Measurements from ENCODE around the gene ANKRD6.
A peak's percentile ranks its signal among the peaks of the same experiment; 100 is the strongest.
"Not testable (repeated sequence)": the region's sequence is repeated elsewhere in the genome, so short reads cannot be mapped to it uniquely, and the experiment has no call there.

ANKRD6 gene

DNA sequence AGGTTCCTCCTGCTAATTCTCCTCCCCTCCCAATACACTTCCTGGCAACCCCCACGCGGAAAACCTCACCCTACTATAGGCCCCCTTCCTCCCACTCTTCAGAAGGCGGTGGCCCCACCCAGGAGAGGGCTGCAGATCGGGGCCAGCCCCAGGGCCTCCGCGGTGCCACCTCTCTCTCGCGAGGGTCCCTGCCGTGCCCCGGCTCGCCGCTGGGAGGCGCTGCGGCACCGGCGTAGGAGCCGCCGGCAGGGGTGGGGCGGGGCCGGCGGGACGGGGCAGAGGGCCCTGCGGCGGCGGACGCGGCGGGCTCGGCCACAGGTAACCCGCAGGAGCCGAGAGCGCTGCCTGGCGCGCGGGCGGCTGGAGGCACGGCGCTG is at the start of gene ANKRD6:
Gene ANKRD6 (plus strand): TSS at position 278 of the 377 bp plus-strand sequence. CDS start 133,825 bp downstream, outside the sequence.
- peak; percentile 77 for DNase-seq

DNA sequence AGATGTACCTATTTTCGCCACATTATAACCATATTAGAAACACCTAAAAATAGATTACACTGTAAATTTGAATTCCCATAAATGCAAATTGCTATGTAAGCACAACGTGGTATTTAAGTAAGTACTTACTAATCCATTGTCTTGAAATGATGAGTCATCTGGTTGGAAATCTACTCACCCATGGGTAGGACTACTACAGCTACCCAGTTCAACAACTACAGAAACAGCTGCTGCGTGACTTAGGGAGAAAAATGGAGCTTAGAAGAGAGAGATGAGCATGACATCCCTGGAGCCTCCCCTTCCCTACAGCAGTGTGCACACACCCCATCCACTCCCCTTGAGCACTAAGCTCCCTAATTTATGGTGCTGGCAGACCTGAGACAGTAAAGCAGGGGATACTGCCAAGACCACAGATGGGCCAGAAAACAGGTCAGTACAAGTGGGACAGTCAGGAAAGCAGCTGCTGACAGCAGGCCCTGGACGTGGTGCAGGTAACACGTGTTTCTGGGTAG is 47.7 kb upstream of the ANKRD6 start:
- DNase-seq: peak; percentile 19

DNA sequence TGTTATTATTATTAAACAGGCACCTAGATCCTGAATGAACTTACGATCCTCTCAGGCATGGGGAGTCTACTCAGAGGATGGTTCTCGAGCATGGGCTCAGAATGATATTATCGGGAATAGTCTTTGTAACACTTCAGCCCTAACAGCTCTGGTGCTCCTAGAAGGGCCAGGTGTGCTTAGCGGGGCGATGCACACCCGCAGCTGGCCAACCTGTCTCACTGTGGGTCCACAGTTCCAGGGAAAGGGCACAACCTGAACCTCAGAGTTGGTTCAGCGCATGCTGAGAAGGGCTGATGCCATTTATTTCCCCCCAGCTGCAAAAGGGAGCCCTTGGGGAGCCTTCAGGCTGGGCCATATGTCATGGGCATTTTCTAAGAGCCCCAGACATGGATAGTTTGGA is 47.1 kb upstream of the ANKRD6 start:
- no peak for DNase-seq

DNA sequence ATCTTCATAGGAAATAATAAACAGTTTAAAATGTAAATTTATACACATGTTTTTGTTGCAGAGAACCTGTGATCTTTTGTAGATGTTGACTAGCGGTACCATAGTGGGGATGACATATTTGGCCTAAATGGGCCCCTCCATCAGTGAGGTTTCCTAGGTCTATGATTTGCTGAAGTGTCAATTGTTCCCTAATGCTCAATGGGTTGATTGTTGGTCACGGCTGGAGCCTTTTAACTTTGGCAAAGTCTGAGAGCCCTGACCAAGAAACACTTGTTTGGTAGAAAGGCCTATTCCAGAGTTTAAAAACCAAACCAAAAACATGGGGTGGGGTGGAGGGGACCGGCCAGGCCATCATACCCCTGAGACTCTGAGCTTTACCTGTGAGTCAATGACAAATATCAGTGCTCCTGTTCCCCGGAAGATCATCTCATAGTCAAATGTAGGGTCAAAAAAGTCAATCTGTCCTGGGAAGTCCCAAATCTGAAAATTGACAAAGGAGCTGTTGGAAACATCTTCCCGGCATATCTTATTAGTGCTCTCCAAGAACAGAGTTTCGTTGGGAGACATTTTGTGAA is 45.9 kb upstream of the ANKRD6 start:
- no peak for DNase-seq

DNA sequence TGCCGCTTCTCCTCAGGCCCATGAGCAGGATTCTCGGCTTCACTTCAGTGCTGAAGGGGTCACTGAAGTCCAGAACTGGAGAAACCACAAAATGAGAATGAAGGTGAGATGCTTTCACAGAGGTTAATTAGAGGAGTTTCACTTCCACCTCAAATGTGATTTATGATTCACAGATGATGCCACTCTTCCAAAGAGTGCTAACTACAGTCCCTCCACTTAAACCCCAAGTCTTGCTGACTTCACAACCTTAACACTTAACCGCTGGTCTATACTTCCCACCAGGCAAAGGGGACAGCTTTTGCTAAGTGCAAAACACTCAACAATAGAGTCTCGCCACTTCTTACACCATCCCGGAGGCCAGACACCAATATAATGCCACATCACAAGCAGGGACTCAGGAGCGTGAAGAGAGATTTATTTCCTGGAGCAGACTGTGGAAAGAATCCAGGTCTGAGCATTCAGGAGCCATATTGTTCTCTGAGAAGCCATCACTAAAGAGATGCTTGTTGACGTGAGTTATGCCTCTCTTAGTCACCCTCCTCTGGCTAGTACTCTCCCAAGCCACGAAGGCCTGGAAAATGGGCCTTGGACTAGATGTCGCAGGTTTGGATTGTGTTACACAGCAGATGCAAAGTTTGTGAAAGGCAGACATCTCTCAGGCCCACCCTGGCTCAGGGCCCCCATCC is 45.3 kb upstream of the ANKRD6 start:
- DNase-seq: no peak

DNA sequence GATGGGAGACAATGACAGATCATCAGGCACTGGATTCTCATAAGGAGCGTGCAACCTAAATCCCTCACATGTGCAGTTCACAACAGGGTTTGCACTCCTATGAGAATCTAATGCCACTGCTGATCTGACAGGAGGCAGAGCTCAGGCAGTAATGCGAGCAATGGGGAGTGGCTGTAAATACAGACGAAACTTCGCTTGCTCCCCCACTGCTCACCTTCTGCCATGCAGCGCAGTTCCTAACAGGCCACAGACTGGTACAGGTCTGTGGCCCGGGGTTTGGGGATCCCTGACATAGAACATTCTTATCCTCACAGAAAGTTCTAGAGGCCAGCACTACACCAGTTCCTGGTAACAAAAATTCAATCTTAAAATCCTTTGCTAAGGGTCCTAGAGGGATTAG is 44.1 kb upstream of the ANKRD6 start:
- DNase-seq: no peak

DNA sequence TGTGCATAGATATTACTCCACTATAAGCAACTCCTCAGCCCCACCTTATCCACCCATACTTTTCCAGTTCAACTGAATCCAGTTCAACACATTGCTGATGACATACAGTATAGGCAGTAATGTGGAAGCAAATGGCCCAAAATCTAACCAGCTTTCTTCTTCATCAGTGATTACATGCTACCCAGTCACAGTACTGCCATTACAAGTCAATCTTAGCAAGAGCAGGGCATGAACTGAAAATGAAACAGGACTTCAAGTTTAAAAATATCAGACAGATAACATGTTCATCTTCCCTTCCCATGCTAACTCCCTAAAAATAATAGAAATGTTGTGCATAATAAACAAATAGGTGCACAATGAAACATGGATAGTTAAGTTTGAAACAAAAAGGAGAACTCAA is 40.1 kb upstream of the ANKRD6 start:
- DNase-seq: no peak

DNA sequence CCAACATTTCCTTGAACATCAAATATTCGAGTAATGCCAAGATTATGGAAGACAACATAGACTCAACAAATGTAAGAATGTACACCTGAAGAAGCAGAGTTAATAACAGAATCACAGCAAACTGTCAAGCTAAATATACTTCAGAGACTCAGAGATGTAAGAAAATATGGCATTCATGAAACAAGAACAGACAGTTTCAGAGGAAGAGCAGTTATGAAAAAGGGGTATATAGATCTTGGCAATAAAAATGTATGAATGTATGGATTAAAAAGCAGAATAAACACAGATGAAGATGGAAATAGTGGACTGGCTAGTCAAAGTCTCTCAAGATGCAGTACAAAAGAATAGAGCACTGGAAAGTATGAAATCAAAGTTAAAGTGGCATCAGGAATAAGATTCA is 39.3 kb upstream of the ANKRD6 start:
- DNase-seq: no peak

DNA sequence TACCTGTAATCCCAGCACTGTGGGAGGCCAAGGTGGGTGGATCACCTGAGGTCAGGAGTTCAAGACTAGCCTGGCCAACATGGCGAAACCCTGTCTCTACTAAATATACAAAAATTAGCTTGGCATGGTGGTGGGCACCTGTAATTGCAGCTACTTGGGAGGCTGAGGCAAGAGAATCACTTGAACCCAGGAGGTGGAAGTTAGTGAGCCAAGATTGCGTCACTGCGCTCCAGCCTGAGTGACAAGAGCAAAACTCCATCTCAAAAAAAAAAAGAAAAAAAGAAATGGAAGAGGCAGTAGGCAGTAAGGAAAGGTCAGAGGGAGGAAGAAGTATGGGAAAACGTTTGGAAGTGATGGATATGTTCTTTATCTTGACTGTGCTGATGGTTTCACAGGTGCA is 35.1 kb upstream of the ANKRD6 start:
- DNase-seq: not testable (repeated sequence)

DNA sequence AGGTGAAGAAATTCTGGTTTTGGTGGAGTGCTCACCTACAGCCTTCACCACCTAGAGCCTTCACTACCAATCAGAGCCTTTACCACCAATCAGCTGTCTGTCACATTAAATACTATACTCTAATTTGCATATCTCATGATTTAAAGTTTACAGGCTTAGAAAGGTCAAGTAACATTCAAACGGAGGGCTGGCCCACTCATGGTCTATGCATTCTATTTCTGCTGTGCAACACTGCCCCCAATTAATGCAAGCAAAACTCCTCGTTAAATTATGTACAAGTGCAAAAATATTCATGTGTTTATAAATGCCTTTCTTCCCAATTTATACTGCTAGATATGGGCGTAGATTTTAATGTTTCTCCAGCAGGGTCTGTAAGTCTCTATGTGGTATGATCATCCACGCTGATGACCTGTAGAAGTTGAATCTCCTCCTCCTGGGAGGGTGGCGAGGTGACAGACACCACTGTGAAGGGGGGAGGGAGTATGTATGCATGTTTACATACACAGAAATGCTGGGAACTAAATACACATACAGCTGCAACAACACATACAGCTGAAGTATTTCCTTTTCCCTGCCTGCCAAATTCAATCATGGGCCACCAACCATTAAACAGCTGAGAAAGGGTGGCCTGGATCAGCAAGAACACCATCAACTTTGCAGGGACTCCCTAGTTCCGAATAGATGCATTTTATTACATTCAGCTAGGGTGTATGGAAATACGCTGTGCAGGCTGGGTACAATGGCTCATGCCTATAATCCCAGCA is 34.0 kb upstream of the ANKRD6 start:
- DNase-seq: no peak

DNA sequence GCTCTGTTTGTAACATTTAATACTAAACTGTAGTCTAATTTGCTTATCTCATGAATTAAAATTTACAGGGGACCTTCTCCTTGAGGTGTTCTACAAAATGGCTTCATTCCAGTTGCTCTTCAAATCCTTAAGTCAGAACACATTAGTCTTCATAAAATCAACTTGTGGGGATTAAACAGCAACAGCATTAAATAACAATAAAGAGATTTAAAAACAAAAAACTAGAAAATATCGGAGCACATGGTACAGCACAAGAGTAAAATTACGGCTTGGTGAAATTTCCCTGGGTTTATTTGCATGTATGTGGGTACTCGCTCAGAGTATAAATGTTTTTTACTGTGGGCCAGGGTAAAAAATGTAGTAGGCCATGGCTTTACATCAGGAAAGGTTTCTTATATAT is 32.9 kb upstream of the ANKRD6 start:
- DNase-seq: no peak

DNA sequence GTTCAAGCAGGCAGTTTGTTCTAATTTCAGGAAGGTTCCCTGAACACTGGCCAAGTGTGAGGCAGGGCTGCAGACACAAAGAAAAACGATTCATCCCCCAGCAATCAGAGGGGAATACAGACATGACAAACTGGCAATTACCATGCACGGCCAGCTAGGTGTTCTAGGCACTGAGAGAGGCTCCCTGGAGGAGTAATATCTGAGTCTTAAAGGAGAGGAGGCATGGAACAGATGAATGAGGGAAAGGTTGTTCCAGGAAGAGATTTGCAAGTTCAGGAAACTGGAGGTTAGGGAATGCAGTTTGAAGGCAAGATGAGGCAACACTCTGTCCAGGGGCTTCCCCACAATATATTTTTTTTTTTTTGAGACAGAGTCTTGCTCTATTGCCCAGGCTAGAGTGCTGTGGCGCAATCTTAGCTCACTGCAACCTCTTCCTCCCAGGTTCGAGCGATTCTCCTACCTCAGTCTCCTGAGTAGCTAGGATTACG is 32.0 kb upstream of the ANKRD6 start:
- DNase-seq: no peak

DNA sequence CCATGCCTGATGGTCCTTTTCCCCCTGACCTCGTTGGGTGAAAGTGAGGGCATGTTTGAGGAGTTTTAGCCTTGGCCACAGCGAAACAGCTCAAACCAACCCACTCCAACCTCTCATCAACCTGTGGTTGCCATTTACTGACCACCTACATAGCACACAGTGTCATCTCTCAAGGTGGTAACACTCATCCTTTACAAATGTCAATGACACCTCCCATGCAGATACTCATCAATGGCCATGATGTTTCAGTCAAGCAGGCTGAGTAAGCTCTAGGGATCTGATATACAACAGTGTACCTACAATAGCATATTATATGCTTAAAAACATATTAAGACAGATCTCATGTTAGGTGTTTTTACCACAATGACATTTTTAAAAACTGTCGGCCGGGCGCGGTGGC is 30.2 kb upstream of the ANKRD6 start:
- no peak for DNase-seq

DNA sequence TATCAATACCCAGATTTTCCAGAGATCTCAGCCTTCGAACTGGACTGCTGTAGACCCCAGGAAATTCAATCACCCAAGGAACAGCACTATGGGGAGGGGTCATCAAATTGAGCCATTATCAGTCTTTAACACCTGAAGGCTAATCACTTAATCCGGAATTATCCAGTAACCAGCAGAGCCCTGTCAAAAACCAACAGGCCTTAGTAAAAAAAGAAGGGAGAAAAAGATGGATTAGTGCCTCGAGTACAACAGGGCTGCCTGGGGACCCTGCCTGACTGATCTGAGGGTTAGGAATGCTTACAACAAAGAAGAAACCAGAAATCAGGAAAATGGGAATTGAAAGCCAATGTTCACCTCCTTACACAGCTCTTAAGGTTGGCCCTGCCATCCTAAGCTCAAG is 28.4 kb upstream of the ANKRD6 start:
- no peak for DNase-seq

DNA sequence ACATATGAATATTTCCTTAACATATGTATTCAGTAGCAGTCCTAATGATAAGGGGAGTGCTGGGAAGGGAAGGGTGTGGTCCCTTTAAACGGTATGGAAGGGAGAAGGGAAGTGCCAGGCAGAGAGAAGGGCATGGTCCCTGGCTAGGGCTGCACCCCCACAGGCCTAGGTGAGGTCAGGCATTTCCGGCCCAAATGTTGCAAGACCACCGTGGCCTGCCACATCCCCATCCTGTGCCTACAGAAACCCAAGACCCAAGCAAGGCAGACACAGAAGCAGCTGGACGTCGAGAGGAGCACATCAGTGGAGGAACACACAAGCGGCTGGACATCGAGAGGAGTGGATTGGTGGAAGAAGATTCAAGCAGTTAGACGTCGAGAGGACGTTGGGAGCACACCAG is 26.8 kb upstream of the ANKRD6 start:
- no peak for DNase-seq

DNA sequence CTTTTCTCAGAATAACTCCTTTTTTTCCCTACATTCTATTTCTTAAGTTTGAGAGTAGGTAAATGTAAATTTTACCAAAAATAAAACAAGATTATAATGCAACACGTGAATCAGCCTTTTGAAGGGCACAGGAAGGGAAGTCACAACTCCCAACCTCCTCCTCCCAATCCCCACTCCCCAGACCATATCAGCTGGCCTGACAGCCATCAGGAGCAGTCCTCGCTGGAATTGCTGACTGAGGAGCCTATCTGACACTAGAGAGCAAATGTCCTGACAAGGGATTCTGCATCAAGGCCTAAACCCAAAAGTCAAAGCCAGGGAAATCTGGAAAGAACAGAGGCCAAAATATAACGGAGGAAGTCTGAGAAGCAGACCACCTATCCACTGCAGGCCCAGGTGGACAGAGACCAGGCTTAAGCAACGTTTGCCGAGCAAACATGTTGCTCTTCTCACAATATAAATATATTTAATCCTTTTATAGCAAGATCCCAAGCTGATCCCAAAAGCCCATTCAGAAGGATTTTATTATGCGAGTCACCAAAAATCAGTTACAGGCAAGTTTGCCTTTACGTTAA is 23.4 kb upstream of the ANKRD6 start:
- no peak for DNase-seq

DNA sequence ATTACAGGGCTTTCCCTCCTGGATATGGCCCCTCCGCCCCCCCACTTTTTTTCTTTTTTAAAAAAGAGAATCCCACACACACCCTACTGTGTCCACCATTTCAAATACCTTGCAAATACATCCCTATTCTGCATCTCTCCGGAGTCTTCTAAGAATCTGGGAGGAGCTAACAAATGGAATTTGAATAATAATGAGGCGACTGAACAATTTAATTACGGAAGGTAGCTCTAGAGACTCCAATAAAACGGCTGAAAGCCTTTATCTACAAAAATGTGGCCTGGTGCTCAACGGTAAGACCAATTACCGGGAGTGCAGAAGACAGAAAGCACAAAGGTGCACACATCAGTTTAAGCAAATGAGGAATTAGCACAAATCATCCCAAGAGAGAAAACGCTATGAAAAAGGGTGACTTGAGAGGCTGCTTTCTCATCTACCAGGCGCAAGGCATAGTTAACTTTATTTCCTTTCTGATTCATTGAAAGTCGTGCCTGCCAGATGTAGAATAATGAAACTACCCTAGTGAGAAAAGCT is 22.7 kb upstream of the ANKRD6 start:
- DNase-seq: no peak

DNA sequence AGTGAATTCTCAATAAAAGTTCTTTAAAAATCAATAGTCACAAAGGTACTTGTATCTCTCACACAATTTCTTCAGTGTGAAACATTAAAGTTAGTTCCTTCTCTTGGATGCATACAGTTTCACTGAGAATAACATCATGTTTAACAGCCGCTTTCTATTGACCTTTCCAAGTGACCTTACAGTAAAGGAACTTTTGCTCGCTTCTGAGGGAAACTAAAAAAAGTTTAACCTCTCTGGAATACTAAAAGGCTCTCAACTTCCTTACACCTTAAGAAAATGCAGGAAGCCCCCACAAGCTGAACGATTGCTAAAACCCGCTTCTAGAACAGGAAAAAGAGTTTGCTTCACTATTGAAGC is 22.2 kb upstream of the ANKRD6 start:
- no peak for DNase-seq

DNA sequence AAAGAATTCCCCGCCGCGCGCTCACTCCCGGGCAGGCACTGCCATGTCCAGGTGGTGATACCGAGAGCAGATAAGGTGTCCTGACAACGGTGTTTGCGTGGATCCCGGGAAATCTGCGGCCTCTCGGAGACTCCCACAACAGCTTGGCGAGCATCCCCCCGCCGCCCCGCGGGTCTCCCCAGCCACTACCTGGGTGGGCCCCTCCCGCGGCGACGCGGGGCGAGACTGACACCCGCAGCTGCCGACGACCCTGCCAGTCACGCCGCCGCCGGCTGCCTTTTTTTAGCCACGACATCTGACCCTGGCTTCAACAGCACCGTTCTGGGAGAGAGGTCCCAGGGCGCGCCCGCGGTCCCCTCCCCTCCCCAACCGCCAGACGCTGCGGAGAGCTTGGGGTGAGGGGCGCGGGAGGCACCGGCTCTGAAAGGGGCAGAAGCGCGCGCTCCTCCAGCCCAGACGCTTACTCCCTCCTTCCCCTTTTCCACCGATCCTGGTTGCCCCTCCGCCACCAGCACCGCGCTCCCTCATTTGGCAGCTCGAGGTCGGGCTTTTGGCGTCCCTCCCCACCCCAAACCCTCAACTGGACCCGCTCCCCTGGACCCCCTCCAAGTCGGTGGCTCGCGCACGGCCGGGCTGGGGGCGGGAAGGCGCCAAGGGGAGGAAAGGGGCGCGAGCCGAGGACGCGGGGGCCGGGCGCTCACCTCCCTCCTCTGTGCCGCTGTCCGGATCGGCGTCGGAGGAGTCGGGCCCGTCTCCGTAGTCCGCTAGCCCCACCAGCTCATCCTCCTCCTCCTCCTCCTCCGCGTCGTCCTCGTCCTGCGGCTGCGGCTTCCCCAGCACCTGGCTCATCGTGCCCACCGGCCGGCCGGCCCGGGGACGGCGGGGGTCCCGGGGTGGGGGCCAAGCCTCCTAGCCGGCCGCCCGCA is 21.5 kb upstream of the ANKRD6 start:
- DNase-seq: no peak

DNA sequence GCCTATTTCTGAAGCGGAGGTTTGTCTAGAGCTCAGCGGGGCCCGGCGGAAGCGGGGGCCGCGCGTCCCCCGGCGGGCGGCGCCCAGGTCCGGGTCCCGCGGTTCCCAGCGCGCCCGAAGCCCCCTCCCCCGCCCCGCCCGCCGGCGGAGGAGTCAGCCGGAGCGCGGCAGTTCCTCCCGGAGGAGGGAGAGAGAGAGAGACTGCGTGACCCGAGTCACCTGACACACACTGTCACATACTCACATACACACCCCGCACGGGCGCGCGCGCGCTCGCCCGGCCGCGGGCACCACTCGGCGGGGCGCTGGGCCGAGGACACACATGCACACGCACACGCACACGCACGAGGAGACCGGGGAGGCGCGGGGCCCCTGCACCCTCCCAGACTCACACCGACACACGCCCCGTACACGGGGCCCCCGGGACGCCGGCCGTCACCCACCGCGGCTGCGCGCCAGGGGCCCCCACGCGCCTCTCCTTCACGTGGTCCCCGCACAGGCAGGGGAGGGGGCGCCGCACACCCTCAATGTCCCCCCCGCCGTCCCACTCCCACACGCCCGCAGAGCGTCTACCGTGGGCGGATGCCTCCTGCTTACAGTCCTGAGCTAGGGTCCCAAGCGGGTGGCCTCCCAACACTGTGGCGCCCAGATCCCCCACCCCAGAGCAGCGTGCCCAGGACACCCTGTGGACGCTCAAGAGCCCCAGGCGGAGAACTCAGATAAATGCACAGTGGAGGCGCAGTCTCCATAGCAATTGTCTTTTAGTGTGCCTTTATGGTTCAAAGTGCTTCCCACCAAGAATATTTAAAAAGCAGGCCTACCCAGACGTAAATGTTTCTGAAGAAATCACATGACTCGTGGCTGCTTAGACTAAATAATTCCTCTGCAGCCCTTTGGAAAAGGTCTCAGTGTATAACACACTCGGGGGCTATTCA is 20.6 kb upstream of the ANKRD6 start, which contains the start of gene RRAGD:
Gene RRAGD (minus strand): TSS at position 203 of the 935 bp plus-strand sequence. CDS start 280 bp downstream, outside the sequence.
- DNase-seq: peak; percentile 58

DNA sequence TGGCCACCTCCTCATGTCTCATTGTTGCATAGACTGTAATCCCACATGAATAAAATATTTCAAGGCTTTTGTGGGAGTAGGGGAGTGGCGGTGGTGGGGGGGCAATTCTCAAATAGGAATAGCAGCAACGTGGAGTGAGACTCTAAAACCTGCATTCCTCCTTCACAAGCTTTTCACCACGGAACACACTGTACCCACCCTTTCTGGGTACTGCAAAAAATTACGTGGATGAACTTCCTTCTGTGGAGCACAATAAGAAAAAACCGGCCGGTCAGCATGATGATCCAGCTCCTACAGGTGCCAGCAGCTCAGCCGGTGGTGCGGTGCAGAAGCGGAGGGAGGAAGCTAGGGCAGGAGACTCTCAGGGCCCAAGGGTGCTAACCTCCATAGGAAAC is 19.9 kb upstream of the ANKRD6 start:
- DNase-seq: no peak
